ENCODE data around the gene EIF1. TPM values are rescaled to one million over a fixed set of nuclear protein-coding genes. Genes with fewer than 3 reads are reported as not detected.

The EIF1 gene
- total RNA-seq, 1 experiment from 2014 or later = 1,082 TPM

- RAD21 ChIA-PET (ENCODE audit: low non-redundant PET in 1 of 2, low total read pairs in 2 of 2, uncharacterized antibody in 2 of 2, unreplicated experiment in 2 of 2) = interaction anchor here in 1 of 2 experiments (0.9 kb wide), 1 partner anchor 46 kb away, joined by 3 read pairs; no protein-coding TSS in a partner anchor
- Histone ChIP-seq H4K20me1 (ENCODE audit: insufficient read depth) (no peaks in the 10 kb centered on the region), H3K27ac (ENCODE audit: low read depth, low read length) (peak overlapping the region; percentile 52), H3K4me1 (ENCODE audit: control insufficient read depth in 1 of 2, insufficient read depth in 2 of 2, low read length in 2 of 2) (peaks cover 21 to 35% of the 10 kb centered on the region in 2 experiments), H3K27me3 (ENCODE audit: insufficient read depth, low read length) (no peaks in the 10 kb centered on the region), H3K79me2 (ENCODE audit: insufficient read depth, low read length) (no peaks in the 10 kb centered on the region), H3K9me2 (ENCODE audit: insufficient read depth) (no peaks in the 10 kb centered on the region), H3K36me3 (ENCODE audit: control insufficient read depth in 1 of 2, insufficient read depth in 2 of 2, low read length in 2 of 2) (no peaks in the 10 kb centered on the region), H3K4me3 (replicated peaks in 1 of 2; ENCODE audit: low read depth in 1 of 2, low read length in 2 of 2) (peak overlapping the region in 1 of 2 experiments; percentile 9; a peak in 1 of 4 replicates), H3K9me3 (ENCODE audit: control insufficient read depth in 1 of 2, insufficient read depth in 1 of 2, low read depth in 1 of 2, low read length in 2 of 2) (no peaks in the 10 kb centered on the region), H2AFZ (ENCODE audit: low read depth, low read length, poor library complexity, severe bottlenecking) (peak overlapping the region; percentile 86), H3K9ac (ENCODE audit: low read length) (peak overlapping the region; percentile 55), H3K4me2 (ENCODE audit: low read length) (peak overlapping the region; percentile 65)
- CTCF ChIA-PET = interaction anchor here (0.6 to 1.4 kb wide), 2 partner anchors 9 to 61 kb away, joined by 3 to 4 read pairs; no protein-coding TSS in a partner anchor
- TF ChIP-seq SIN3A (IDR thresholded peaks at IDR 0.05; ENCODE audit: low read depth) = no peak
- no peak for TF ChIP-seq ELF1 (IDR thresholded peaks at IDR 0.05; ENCODE audit: borderline replicate concordance, low read depth)
- no peak for TF ChIP-seq ATF3 (IDR thresholded peaks at IDR 0.05)
- TF ChIP-seq ZNF274 (IDR thresholded peaks at IDR 0.05; ENCODE audit: low read depth, low read length) = no peak
- no peak for TF ChIP-seq ZFX (IDR thresholded peaks at IDR 0.05)
- TF ChIP-seq CEBPB (IDR thresholded peaks at IDR 0.05; ENCODE audit: low read depth) = no peak
- no peak for TF ChIP-seq YY1 (IDR thresholded peaks at IDR 0.05; ENCODE audit: extremely low read depth, insufficient replicate concordance, low read depth, low read length)
- TF ChIP-seq POLR2A (IDR thresholded peaks at IDR 0.05; ENCODE audit: borderline replicate concordance, extremely low read depth, insufficient read depth, insufficient read length) = no peak
- no peak for TF ChIP-seq POLR2AphosphoS5 (IDR thresholded peaks at IDR 0.05; ENCODE audit: low read depth, low read length)
- no peak for TF ChIP-seq SP1 (IDR thresholded peaks at IDR 0.05; ENCODE audit: low read depth)
- TF ChIP-seq EZH2phosphoT487 (IDR thresholded peaks at IDR 0.05; ENCODE audit: borderline replicate concordance) = no peak
- TF ChIP-seq SRF (IDR thresholded peaks at IDR 0.05; ENCODE audit: low read depth) = no peak
- no peak for TF ChIP-seq EZH2 (IDR thresholded peaks at IDR 0.05)
- TF ChIP-seq EGR1 (IDR thresholded peaks at IDR 0.05; ENCODE audit: low read depth) = no peak
- TF ChIP-seq JUND (IDR thresholded peaks at IDR 0.05) = no peak; the same call in 1 of the 2 replicates
- no peak for TF ChIP-seq CBX3 (IDR thresholded peaks at IDR 0.05; ENCODE audit: low read depth)
- no peak for TF ChIP-seq CTCF (IDR thresholded peaks at IDR 0.05 in 2 of 3, conservative IDR thresholded peaks at IDR 0.05 in 1 of 3; ENCODE audit: borderline replicate concordance in 1 of 3, insufficient read depth in 1 of 3, low read depth in 2 of 3, low read length in 2 of 3)
- TF ChIP-seq ZBTB33 (IDR thresholded peaks at IDR 0.05; ENCODE audit: extremely low read depth, insufficient replicate concordance, low read length) = no peak
- intact Hi-C loops (cut with micrococcal nuclease) = loop anchor here (2.0 kb wide), 1 partner anchor 71 kb away; the partner anchor contains the start of gene P3H4
- BruUV-seq (replicated peaks) = no TSS peak
- POLR2A ChIA-PET = interaction anchor here (1.1 to 2.6 kb wide), 2 partner anchors 46 to 62 kb away, joined by 3 to 8 read pairs; partner anchors contain the start of gene JUP
- peak; percentile 35 for ATAC-seq
- no peak for DNase-seq (ENCODE audit: low read depth, low spot score)
Measured at GRCh38 chr17:41739661-41740352, 51.1 kb downstream of the EIF1 start.

All from HCT116 (cell line).